A673 (cell line): ENCODE data around the gene PCDHA13. TPM values are rescaled to one million over a fixed set of nuclear protein-coding genes. Genes with fewer than 3 reads are reported as not detected.
"Not testable (repeated sequence)": the region's sequence is repeated elsewhere in the genome, so short reads cannot be mapped to it uniquely, and the experiment has no call there.

Experiments
- BruUV-seq: library from RNA; stranded (reverse); fragments of 400-500 nt; replicated peaks from 2 replicates; lab custom pipeline; 2021; lab: Mats Ljungman, UMichigan
- CTCF ChIA-PET: fragments of 300-600 bp; sonication (Branson Sonifier 250); formaldehyde crosslinking; loops from one replicate; lab custom pipeline; 2022; ENCODE audit warnings: antibody characterized with exemption; lab: Charles Lee
- POLR2A ChIA-PET: fragments of 300-600 bp; sonication (Branson Sonifier 250); formaldehyde crosslinking; loops from one replicate; lab custom pipeline; 2022; ENCODE audit warnings: antibody characterized with exemption; ENCODE audit not compliant: low non-redundant PET; lab: Charles Lee
- DNase-seq: peaks from one replicate; pipeline ENCODE4 v3.0.0-alpha.2; 2015; ENCODE audit warnings: low spot score
- H3K27ac ChIP-seq: fragments of 200-600 bp; sonication (generic); 2 replicates; pipeline ENCODE4 v1.5.1; 2016; ENCODE audit warnings: mixed run types, low read depth, mild to moderate bottlenecking, mixed read lengths, antibody characterized with exemption, low read length; ENCODE audit not compliant: poor library complexity, severe bottlenecking
- H3K27me3 ChIP-seq: fragments of 200-600 bp; sonication (generic); replicated peaks from 2 replicates; pipeline ENCODE4 v1.6.1; 2017; ENCODE audit warnings: mixed run types, low read depth, mild to moderate bottlenecking, mixed read lengths, antibody characterized with exemption, low read length; ENCODE audit not compliant: insufficient read depth, poor library complexity
- H3K36me3 ChIP-seq: fragments of 200-600 bp; sonication (generic); 2 replicates; pipeline ENCODE4 v1.6.1; 2016; ENCODE audit warnings: mixed run types, mild to moderate bottlenecking, mixed read lengths, antibody characterized with exemption, low read length; ENCODE audit not compliant: insufficient read depth, poor library complexity, severe bottlenecking
- H3K4me1 ChIP-seq: fragments of 200-600 bp; sonication (generic); 2 replicates; pipeline ENCODE4 v1.6.1; 2017; ENCODE audit warnings: mixed run types, mild to moderate bottlenecking, mixed read lengths, antibody characterized with exemption, low read length; ENCODE audit not compliant: insufficient read depth, poor library complexity, severe bottlenecking
- H3K4me3 ChIP-seq: fragments of 200-600 bp; sonication (generic); 2 replicates; pipeline ENCODE4 v1.5.1; 2016; ENCODE audit warnings: low read depth, mixed run types, mild to moderate bottlenecking, mixed read lengths, low read length; ENCODE audit not compliant: poor library complexity, severe bottlenecking
- H3K9me3 ChIP-seq: fragments of 200-600 bp; sonication (generic); 2 replicates; pipeline ENCODE4 v1.6.1; 2016; ENCODE audit warnings: mixed run types, low read depth, mild to moderate bottlenecking, mixed read lengths, antibody characterized with exemption, low read length; ENCODE audit not compliant: poor library complexity, severe bottlenecking
- EZH2 ChIP-seq: fragments of 200-600 bp; sonication (generic); IDR thresholded peaks from 2 replicates; pipeline ENCODE4 v1.6.1; 2017; ENCODE audit warnings: borderline replicate concordance, low read depth, mild to moderate bottlenecking, mixed read lengths, antibody characterized with exemption, low read length; ENCODE audit not compliant: poor library complexity, severe bottlenecking
- intact Hi-C: fragments of 100-400 bp; cut with micrococcal nuclease; formaldehyde crosslinking; loops from one replicate; pipeline ENCODE4 v1.10.0; 2022; ENCODE audit not compliant: unreplicated experiment
- total RNA-seq: library from RNA; stranded (reverse); gene quantifications from 2 replicates; pipeline ENCODE4 v1.2.3, GENCODE V29; 2021
- TF ChIP-seq, protein P1 (sequence below): fragments of 300-800, 200-600 bp; sonication (generic); conservative IDR thresholded peaks from 2 replicates; pipeline ENCODE4 v1.5.1; 2017; ENCODE audit warnings: low read depth, mild to moderate bottlenecking, antibody characterized with exemption, low read length, moderate library complexity, mixed read lengths

Gene PCDHA13
- total RNA-seq, 1 experiment from 2014 or later: 5.8 TPM

DNA sequence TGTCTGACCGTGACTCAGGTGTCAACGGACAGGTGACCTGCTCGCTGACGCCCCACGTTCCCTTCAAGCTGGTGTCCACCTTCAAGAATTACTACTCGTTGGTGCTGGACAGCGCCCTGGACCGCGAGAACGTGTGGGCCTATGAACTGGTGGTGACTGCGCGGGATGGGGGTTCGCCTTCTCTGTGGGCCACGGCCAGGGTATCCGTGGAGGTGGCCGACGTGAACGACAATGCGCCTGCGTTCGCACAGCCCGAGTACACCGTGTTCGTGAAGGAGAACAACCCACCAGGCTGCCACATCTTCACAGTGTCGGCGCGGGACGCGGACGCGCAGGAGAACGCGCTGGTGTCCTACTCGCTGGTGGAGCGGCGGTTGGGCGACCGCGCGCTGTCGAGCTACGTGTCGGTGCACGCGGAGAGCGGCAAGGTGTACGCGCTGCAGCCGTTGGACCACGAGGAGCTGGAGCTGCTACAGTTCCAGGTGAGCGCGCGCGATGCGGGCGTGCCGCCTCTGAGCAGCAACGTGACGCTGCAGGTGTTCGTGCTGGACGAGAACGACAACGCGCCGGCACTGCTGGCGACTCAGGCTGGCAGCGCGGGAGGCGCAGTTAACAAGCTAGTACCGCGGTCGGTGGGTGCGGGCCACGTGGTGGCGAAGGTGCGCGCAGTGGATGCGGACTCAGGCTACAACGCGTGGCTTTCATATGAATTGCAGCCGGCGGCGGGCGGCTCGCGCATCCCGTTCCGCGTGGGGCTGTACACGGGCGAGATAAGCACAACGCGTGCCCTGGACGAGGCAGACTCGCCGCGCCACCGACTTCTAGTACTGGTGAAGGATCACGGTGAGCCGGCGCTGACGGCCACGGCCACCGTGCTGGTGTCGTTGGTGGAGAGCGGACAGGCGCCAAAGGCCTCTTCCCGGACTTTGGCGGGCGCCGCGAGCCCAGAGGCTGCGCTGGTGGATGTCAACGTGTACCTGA lies 11.4 kb upstream of the PCDHA13 start:
- BruUV-seq: no TSS peak
- intact Hi-C loops: no loop called here
- no peak for DNase-seq
- TF ChIP-seq, protein P1, sequence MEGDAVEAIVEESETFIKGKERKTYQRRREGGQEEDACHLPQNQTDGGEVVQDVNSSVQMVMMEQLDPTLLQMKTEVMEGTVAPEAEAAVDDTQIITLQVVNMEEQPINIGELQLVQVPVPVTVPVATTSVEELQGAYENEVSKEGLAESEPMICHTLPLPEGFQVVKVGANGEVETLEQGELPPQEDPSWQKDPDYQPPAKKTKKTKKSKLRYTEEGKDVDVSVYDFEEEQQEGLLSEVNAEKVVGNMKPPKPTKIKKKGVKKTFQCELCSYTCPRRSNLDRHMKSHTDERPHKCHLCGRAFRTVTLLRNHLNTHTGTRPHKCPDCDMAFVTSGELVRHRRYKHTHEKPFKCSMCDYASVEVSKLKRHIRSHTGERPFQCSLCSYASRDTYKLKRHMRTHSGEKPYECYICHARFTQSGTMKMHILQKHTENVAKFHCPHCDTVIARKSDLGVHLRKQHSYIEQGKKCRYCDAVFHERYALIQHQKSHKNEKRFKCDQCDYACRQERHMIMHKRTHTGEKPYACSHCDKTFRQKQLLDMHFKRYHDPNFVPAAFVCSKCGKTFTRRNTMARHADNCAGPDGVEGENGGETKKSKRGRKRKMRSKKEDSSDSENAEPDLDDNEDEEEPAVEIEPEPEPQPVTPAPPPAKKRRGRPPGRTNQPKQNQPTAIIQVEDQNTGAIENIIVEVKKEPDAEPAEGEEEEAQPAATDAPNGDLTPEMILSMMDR: no peak
- TF ChIP-seq EZH2: no peak
- Histone ChIP-seq H3K4me3 (no peak overlapping the region), H3K9me3 (no peaks in the 10 kb centered on the region), H3K36me3 (no peaks in the 10 kb centered on the region), H3K27ac (no peak overlapping the region), H3K27me3 (no peaks in the 10 kb centered on the region), H3K4me1 (peaks cover 17% of the 10 kb centered on the region)
- POLR2A ChIA-PET: no interaction called here
- CTCF ChIA-PET: interaction anchor here (1.1 kb wide), 1 partner anchor 8 kb away, joined by 3 read pairs; no protein-coding TSS in a partner anchor

- TF ChIP-seq EZH2: no peak
- TF ChIP-seq, protein P1: peak; percentile 72
- Histone ChIP-seq H3K27me3 (no peaks in the 10 kb centered on the region), H3K4me1 (peaks cover 17% of the 10 kb centered on the region), H3K4me3 (peak within 1 kb of the TSS; percentile 56), H3K36me3 (no peaks in the 10 kb centered on the region), H3K9me3 (no peaks in the 10 kb centered on the region), H3K27ac (peak within 1 kb of the TSS; percentile 54)
- POLR2A ChIA-PET: no interaction called here
- CTCF ChIA-PET: interaction anchor here (0.6 to 2.1 kb wide), 7 partner anchors 19 to 490 kb away, joined by 3 to 27 read pairs (median 4); partner anchors contain the start of genes PCDHA10, PCDHA5 and PCDHAC1
- peak; percentile 81 for DNase-seq
- intact Hi-C loops: loop anchor here (2.0 kb wide), 1 partner anchor 165 kb away; no protein-coding TSS in a partner anchor
- BruUV-seq: no TSS peak
Measured at GRCh38 chr5:140875085-140876065, 6.5 kb upstream of the PCDHA13 start, which contains the start of gene PCDHA12. Gene PCDHA12, plus strand, starts transcription at chr5:140875308. Its CDS starts 165 bp downstream, at chr5:140875473.

DNA sequence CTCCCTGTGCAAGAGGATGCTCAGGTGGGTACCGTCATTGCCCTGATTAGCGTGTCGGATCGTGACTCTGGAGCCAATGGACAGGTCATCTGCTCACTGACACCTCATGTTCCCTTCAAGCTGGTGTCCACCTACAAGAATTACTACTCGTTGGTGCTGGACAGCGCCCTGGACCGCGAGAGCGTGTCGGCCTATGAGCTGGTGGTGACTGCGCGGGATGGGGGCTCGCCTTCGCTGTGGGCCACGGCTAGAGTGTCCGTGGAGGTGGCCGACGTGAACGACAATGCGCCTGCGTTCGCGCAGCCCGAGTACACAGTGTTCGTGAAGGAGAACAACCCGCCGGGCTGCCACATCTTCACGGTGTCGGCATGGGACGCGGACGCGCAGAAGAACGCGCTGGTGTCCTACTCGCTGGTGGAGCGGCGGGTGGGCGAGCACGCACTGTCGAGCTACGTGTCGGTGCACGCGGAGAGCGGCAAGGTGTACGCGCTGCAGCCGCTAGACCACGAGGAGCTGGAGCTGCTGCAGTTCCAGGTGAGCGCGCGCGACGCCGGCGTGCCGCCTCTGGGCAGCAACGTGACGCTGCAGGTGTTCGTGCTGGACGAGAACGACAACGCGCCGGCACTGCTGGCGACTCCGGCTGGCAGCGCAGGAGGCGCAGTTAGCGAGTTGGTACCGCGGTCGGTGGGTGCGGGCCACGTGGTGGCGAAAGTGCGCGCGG lies 5.2 kb upstream of the PCDHA13 start:
- H3K27me3 ChIP-seq, H3K27ac ChIP-seq, POLR2A ChIA-PET, H3K9me3 ChIP-seq, H3K4me3 ChIP-seq, H3K36me3 ChIP-seq, BruUV-seq, intact Hi-C loops, DNase-seq: not testable (repeated sequence)
- H3K4me1 ChIP-seq: peaks cover 17% of the 10 kb centered on the region
- CTCF ChIA-PET: interaction anchor here (1.4 kb wide), 1 partner anchor 50 kb away, joined by 7 read pairs; the partner anchor contains the start of gene PCDHAC1
